H9 (cell line): Measurements from ENCODE around the gene DSG2. TPM values are rescaled to one million over a fixed set of nuclear protein-coding genes. Genes with fewer than 3 reads are reported as not detected.
A peak's percentile ranks its signal among the peaks of the same experiment; 100 is the strongest.

Experiments
- DNase-seq: peaks from one replicate; pipeline ENCODE4 v3.0.0-alpha.2; 2017
- H2AFZ ChIP-seq: one replicate; pipeline ENCODE4 v1.6.1; 2013; ENCODE audit warnings: mild to moderate bottlenecking, low read length, control low read depth, moderate library complexity
- H2AK5ac ChIP-seq: 2 replicates; pipeline ENCODE4 v1.6.1; 2013; ENCODE audit warnings: low read length, control low read depth, mixed read lengths; ENCODE audit not compliant: insufficient read length
- H2BK120ac ChIP-seq: one replicate; pipeline ENCODE4 v1.6.1; 2013; ENCODE audit warnings: low read depth, mild to moderate bottlenecking, low read length, control low read depth, inconsistent platforms; ENCODE audit not compliant: poor library complexity, severe bottlenecking
- H2BK12ac ChIP-seq: 2 replicates; pipeline ENCODE4 v1.6.1; 2013; ENCODE audit warnings: low read length, control low read depth, mixed read lengths, low read depth; ENCODE audit not compliant: insufficient read length
- H2BK15ac ChIP-seq: 2 replicates; pipeline ENCODE4 v1.6.1; 2013; ENCODE audit warnings: low read depth, low read length, control low read depth
- H2BK20ac ChIP-seq: one replicate; pipeline ENCODE4 v1.6.1; 2013; ENCODE audit warnings: low read depth, mild to moderate bottlenecking, low read length, control low read depth, inconsistent platforms; ENCODE audit not compliant: poor library complexity, severe bottlenecking
- H2BK5ac ChIP-seq: 2 replicates; pipeline ENCODE4 v1.6.1; 2013; ENCODE audit warnings: low read length, control low read depth, mixed read lengths; ENCODE audit not compliant: insufficient read length
- H3K14ac ChIP-seq: 2 replicates; pipeline ENCODE4 v1.6.1; 2013; ENCODE audit warnings: low read length, control low read depth; ENCODE audit not compliant: insufficient read depth
- H3K18ac ChIP-seq: 2 replicates; pipeline ENCODE4 v1.6.1; 2013; ENCODE audit warnings: low read depth, mild to moderate bottlenecking, mixed read lengths, low read length, control low read depth; ENCODE audit not compliant: insufficient read length
- H3K23ac ChIP-seq: 2 replicates; pipeline ENCODE4 v1.6.1; 2013; ENCODE audit warnings: low read length, control low read depth, mixed read lengths, low read depth; ENCODE audit not compliant: insufficient read length
- H3K23me2 ChIP-seq: 2 replicates; pipeline ENCODE4 v1.6.1; 2013; ENCODE audit warnings: low read depth, mild to moderate bottlenecking, mixed read lengths, low read length, control low read depth; ENCODE audit not compliant: insufficient read length, poor library complexity, severe bottlenecking
- H3K27ac ChIP-seq: 2 replicates; pipeline ENCODE4 v1.5.1; 2013; ENCODE audit warnings: low read length, control low read depth, mixed read lengths, low read depth; ENCODE audit not compliant: insufficient read length
- H3K27me3 ChIP-seq: 2 replicates; pipeline ENCODE4 v1.6.1; 2013; ENCODE audit warnings: low read length, control low read depth, inconsistent platforms; ENCODE audit not compliant: insufficient read depth
- H3K4ac ChIP-seq: 2 replicates; pipeline ENCODE4 v1.6.1; 2013; ENCODE audit warnings: low read depth, mild to moderate bottlenecking, control low read depth, inconsistent platforms, low read length, moderate library complexity
- H3K4me1 ChIP-seq: 2 replicates; pipeline ENCODE4 v1.6.1; 2013; ENCODE audit warnings: low read length, control low read depth, inconsistent platforms; ENCODE audit not compliant: insufficient read depth
- H3K4me2 ChIP-seq: 2 replicates; pipeline ENCODE4 v1.6.1; 2013; ENCODE audit warnings: low read length, control low read depth, mixed read lengths; ENCODE audit not compliant: insufficient read length, insufficient read depth
- H3K56ac ChIP-seq: 2 replicates; pipeline ENCODE4 v1.6.1; 2013; ENCODE audit warnings: low read depth, mild to moderate bottlenecking, mixed read lengths, low read length, control low read depth; ENCODE audit not compliant: insufficient read length
- H3K79me1 ChIP-seq: 2 replicates; pipeline ENCODE4 v1.6.1; 2013; ENCODE audit warnings: low read depth, mild to moderate bottlenecking, moderate library complexity, low read length, control low read depth, inconsistent platforms; ENCODE audit not compliant: insufficient read depth, poor library complexity, severe bottlenecking
- H3K79me2 ChIP-seq: 2 replicates; pipeline ENCODE4 v1.6.1; 2013; ENCODE audit warnings: low read length, control low read depth, inconsistent platforms; ENCODE audit not compliant: insufficient read depth
- H3K9ac ChIP-seq: 2 replicates; pipeline ENCODE4 v1.6.1; 2013; ENCODE audit warnings: low read length, control low read depth, mixed read lengths; ENCODE audit not compliant: insufficient read length; ENCODE audit errors: extremely low read depth
- H3K9me3 ChIP-seq: one replicate; pipeline ENCODE4 v1.6.1; 2013; ENCODE audit warnings: low read depth, low read length, inconsistent platforms; ENCODE audit not compliant: control insufficient read depth
- H3T11ph ChIP-seq: one replicate; pipeline ENCODE4 v1.6.1; 2013; ENCODE audit warnings: mild to moderate bottlenecking, low read length, control low read depth, inconsistent platforms
- H4K20me1 ChIP-seq: one replicate; pipeline ENCODE4 v1.6.1; 2013; ENCODE audit not compliant: control insufficient read depth, insufficient read length, insufficient read depth
- H4K5ac ChIP-seq: 2 replicates; pipeline ENCODE4 v1.6.1; 2013; ENCODE audit warnings: low read depth, mild to moderate bottlenecking, mixed read lengths, low read length, control low read depth; ENCODE audit not compliant: insufficient read length
- H4K8ac ChIP-seq: replicated peaks from 2 replicates; pipeline ENCODE4 v1.6.1; 2013; ENCODE audit warnings: low read length, control low read depth, mixed read lengths, low read depth; ENCODE audit not compliant: insufficient read length
- H4K91ac ChIP-seq: 2 replicates; pipeline ENCODE4 v1.6.1; 2013; ENCODE audit warnings: low read depth, mild to moderate bottlenecking, moderate library complexity, mixed read lengths, low read length, control low read depth; ENCODE audit not compliant: insufficient read length
- H3K27ac Mint-ChIP-seq, 3 experiments: 2 replicates in 2 of 3; 3 replicates in 1 of 3; pipeline ENCODE4 v1.8.0; 2020 to 2021; ENCODE audit warnings: mixed read lengths in 3 of 3, mild to moderate bottlenecking in 1 of 3, moderate library complexity in 1 of 3
- H3K27me3 Mint-ChIP-seq: 2 replicates; pipeline ENCODE4 v1.8.0; 2021; ENCODE audit warnings: low read depth, mild to moderate bottlenecking, moderate library complexity, mixed read lengths
- H3K36me3 Mint-ChIP-seq, 3 experiments: 2 replicates in 2 of 3; 3 replicates in 1 of 3; pipeline ENCODE4 v1.8.0; 2020 to 2021; ENCODE audit warnings: low read depth in 3 of 3, mixed read lengths in 3 of 3; ENCODE audit not compliant: insufficient read depth in 1 of 3
- H3K4me1 Mint-ChIP-seq, 2 experiments: 2 replicates each; pipeline ENCODE4 v1.8.0; 2020; ENCODE audit warnings: mixed read lengths in 2 of 2
- H3K4me3 Mint-ChIP-seq, 2 experiments: 2 replicates in 1 of 2; 3 replicates in 1 of 2; pipeline ENCODE4 v1.8.0; 2020 to 2021; ENCODE audit warnings: mild to moderate bottlenecking in 2 of 2, mixed read lengths in 2 of 2, moderate library complexity in 1 of 2
- H3K9me3 Mint-ChIP-seq, 2 experiments: 2 replicates in 1 of 2; 3 replicates in 1 of 2; pipeline ENCODE4 v1.8.0; 2020; ENCODE audit warnings: mild to moderate bottlenecking in 2 of 2, mixed read lengths in 2 of 2, moderate library complexity in 1 of 2
- CTCF ChIP-seq: fragments of 200-600 bp; sonication (generic); conservative IDR thresholded peaks from 3 replicates; pipeline ENCODE4 v1.8.0; 2021; ENCODE audit warnings: antibody characterized with exemption, mild to moderate bottlenecking
- WGBS: extraction: QIAGEN DNeasy Blood & Tissue Kit; methylation state at CpG from one replicate; pipeline ENCODE4 v1.1.7; 2013; ENCODE audit warnings: missing lambda C conversion rate, low lambda C conversion rate, mixed read lengths; ENCODE audit not compliant: insufficient read length; ENCODE audit errors: extremely low coverage; 5-methylcytosine and 5-hydroxymethylcytosine counted together
- total RNA-seq: library from RNA; stranded (reverse); gene quantifications from 2 replicates; pipeline ENCODE4 v1.2.1, GENCODE V29; 2021

Gene DSG2
- total RNA-seq, 1 experiment from 2014 or later = 107 TPM

GRCh38 chr18:31508781-31509180 lies 10.8 kb downstream of the DSG2 start:
- Histone ChIP-seq H3K4me1 (peaks cover 3% of the 10 kb centered on the region; the same call in 1 of the 2 replicates), H2BK120ac (no peak overlapping the region), H2AK5ac (no peak overlapping the region), H4K5ac (no peak overlapping the region), H3K27ac (no peak overlapping the region), H2BK15ac (no peak overlapping the region), H3K4me2 (no peak overlapping the region), H3K14ac (no peak overlapping the region), H4K8ac (no peak overlapping the region), H2BK20ac (no peak overlapping the region), H3K79me1 (peaks cover 3% of the 10 kb centered on the region), H3K23ac (no peak overlapping the region), H3K23me2 (no peaks in the 10 kb centered on the region), H3K4ac (no peak overlapping the region), H2AFZ (no peak overlapping the region), H3K27me3 (no peaks in the 10 kb centered on the region), H3T11ph (no peak overlapping the region), H3K9me3 (no peaks in the 10 kb centered on the region), H2BK12ac (no peak overlapping the region), H2BK5ac (no peak overlapping the region), H3K56ac (no peak overlapping the region), H3K18ac (no peak overlapping the region), H4K91ac (no peak overlapping the region), H3K9ac (no peak overlapping the region), H3K79me2 (peaks cover 24% of the 10 kb centered on the region; the same call in 1 of the 2 replicates), H4K20me1 (no peaks in the 10 kb centered on the region)
- Mint-ChIP-seq H3K27ac (peak overlapping the region in 1 of 3 experiments; percentile 71; a peak in 2 of 7 replicates), H3K4me3 (no peak overlapping the region), H3K27me3 (no peaks in the 10 kb centered on the region), H3K4me1 (peaks cover 22 to 32% of the 10 kb centered on the region in 2 experiments), H3K36me3 (peaks cover 11 to 18% (median 15%) of the 10 kb centered on the region in 3 experiments), H3K9me3 (peaks cover 5 to 9% of the 10 kb centered on the region in 2 experiments)
- TF ChIP-seq CTCF = no peak
- DNase-seq = no peak
- WGBS = no CpG with 5 or more reads among the region's 1 CpG
